ENCODE data around the gene NEU2.

NEU2 gene

DNA sequence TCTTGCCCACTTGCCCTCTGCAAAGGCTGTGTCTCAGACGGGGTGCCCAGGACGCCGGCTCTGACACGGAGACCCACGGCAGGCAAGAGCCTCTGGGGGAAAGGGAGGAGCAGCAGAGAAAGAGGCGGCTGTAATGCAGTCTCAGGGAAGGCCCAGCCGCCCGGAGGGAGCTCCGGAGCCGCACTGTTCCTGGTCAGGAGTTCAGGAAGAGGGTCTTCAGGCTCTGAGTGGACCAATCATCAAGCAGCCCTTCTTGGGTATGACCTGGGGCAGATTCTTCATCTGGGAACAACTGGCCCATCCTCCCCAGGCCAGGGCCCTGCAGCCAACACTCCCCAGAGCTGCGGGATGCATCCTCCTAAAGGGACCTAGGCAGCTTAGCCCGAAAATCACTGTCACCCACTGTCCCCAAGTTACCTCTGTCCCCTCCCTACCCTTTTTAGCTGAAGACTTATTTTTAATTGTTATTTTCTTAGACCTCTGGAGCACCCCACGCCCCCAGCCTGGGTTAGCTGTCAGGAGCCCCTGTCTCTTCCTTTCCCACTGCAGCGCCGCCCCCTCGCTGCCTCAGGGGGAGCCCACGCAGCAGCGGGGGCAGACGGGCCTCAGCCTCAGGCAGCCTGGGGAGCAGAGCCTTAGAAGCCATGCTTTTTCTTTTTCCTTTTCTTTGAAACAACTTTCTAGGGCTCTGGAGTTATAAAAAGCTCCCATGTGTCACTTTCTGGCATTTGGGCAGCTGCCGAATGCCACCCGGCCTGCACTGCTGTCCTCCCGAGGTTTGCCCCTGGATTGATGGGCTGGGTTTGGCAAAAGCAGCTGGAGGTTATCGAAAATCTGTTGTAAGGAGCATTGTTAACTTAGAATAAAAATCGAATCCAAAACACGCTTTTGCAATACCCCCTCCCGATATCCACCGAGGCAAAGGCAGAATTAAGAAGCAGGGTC, 644 bp upstream of the NEU2 start:
- WGBS = 78% methylated on average over 27 of the region's 27 CpGs
- Histone ChIP-seq H3K27me3 (ENCODE audit: control insufficient read depth in 1 of 2, insufficient read depth in 1 of 2, low read length in 2 of 2) (no peaks in the 10 kb centered on the region), H2BK120ac (ENCODE audit: low read depth, low read length) (no peak overlapping the region), H2BK15ac (ENCODE audit: low read depth, poor library complexity, severe bottlenecking) (peak overlapping the region; percentile 85), H3K9me3 (ENCODE audit: control insufficient read depth, low read length) (no peaks in the 10 kb centered on the region), H3K79me1 (replicated peaks; ENCODE audit: low read length, poor library complexity, severe bottlenecking) (no peaks in the 10 kb centered on the region), H3K23ac (ENCODE audit: low read length in 2 of 2) (no peak overlapping the region), H2BK5ac (ENCODE audit: low read depth, low read length, poor library complexity, severe bottlenecking) (no peak overlapping the region), H3K4me2 (ENCODE audit: low read length, poor library complexity, severe bottlenecking) (no peak overlapping the region), H3K9ac (ENCODE audit: low read length) (no peak overlapping the region), H2AFZ (ENCODE audit: low read depth, low read length) (no peak overlapping the region), H3K4me3 (ENCODE audit: insufficient read depth in 1 of 2, low read depth in 1 of 2, low read length in 2 of 2) (no peak overlapping the region), H4K8ac (ENCODE audit: low read length) (no peak overlapping the region), H3K4me1 (ENCODE audit: control insufficient read depth, insufficient read depth, low read depth, low read length) (no peaks in the 10 kb centered on the region), H3K18ac (ENCODE audit: low read depth in 1 of 2, low read length in 2 of 2) (no peak overlapping the region), H3K36me3 (ENCODE audit: control insufficient read depth in 1 of 2, insufficient read depth in 2 of 2, low read depth in 1 of 2, low read length in 2 of 2) (no peaks in the 10 kb centered on the region), H2BK12ac (ENCODE audit: low read length in 2 of 2) (no peak overlapping the region), H3K14ac (ENCODE audit: low read length in 2 of 2) (no peak overlapping the region), H2AK5ac (ENCODE audit: low read length, severe bottlenecking) (no peak overlapping the region), H4K91ac (ENCODE audit: low read length) (no peak overlapping the region), H3K4ac (ENCODE audit: low read depth in 1 of 2, low read length in 2 of 2) (no peak overlapping the region), H3K27ac (ENCODE audit: low read length, poor library complexity, severe bottlenecking) (no peak overlapping the region)
- no peak for DNase-seq

DNA sequence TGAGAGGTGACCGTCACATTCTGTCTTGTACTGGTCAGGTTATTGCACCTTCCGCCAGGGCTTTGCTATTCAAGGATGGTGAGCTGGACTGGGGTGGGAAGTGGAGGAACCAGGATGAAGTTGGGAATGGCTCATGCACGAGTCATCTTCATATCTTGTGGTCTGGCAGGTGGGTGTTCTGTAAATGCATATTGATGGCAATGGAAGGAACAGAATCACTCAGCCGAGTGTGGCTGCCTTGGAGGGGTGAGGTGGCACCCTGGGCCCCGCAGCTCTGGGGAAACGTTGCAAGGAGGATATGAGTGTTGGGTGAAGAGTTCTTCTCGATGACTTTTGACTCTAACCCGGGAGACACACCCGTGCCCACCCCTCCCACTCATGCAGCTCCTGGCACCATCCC, 1.2 kb downstream of the NEU2 start:
- 77% methylated on average over 7 of the region's 9 CpGs for WGBS
- no peak overlapping the region for H2AFZ ChIP-seq (ENCODE audit: low read depth, low read length)

DNA sequence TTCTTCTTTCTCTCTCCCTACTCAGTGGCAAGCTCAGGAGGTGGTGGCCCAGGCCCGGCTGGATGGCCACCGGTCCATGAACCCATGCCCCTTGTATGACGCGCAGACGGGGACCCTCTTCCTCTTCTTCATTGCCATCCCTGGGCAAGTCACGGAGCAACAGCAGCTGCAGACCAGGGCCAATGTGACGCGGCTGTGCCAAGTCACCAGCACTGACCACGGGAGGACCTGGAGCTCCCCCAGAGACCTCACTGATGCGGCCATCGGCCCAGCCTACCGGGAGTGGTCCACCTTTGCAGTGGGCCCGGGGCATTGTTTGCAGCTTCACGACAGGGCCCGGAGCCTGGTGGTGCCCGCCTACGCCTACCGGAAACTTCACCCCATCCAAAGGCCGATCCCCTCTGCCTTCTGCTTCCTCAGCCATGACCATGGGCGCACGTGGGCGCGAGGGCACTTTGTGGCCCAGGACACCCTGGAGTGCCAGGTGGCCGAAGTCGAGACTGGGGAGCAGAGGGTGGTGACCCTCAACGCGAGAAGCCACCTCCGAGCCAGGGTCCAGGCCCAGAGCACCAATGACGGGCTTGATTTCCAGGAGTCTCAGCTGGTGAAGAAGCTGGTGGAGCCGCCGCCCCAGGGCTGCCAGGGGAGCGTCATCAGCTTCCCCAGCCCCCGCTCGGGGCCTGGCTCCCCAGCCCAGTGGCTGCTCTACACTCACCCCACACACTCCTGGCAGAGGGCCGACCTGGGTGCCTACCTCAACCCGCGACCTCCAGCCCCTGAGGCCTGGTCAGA, 1.8 kb downstream of the NEU2 start:
- Histone ChIP-seq H3K9me3 (ENCODE audit: control insufficient read depth, low read length) (peaks cover 3% of the 10 kb centered on the region), H3K4ac (ENCODE audit: low read depth in 1 of 2, low read length in 2 of 2) (no peak overlapping the region), H3K79me1 (replicated peaks; ENCODE audit: low read length, poor library complexity, severe bottlenecking) (no peaks in the 10 kb centered on the region), H4K8ac (ENCODE audit: low read length) (no peak overlapping the region), H3K27me3 (ENCODE audit: control insufficient read depth in 1 of 2, insufficient read depth in 1 of 2, low read length in 2 of 2) (no peaks in the 10 kb centered on the region), H3K23ac (ENCODE audit: low read length in 2 of 2) (no peak overlapping the region), H3K14ac (ENCODE audit: low read length in 2 of 2) (no peak overlapping the region), H3K27ac (ENCODE audit: low read length, poor library complexity, severe bottlenecking) (no peak overlapping the region), H2BK12ac (ENCODE audit: low read length in 2 of 2) (no peak overlapping the region), H3K4me1 (ENCODE audit: control insufficient read depth, insufficient read depth, low read depth, low read length) (no peaks in the 10 kb centered on the region), H2BK5ac (ENCODE audit: low read depth, low read length, poor library complexity, severe bottlenecking) (no peak overlapping the region), H3K9ac (ENCODE audit: low read length) (no peak overlapping the region), H2BK15ac (ENCODE audit: low read depth, poor library complexity, severe bottlenecking) (no peak overlapping the region), H2AK5ac (ENCODE audit: low read length, severe bottlenecking) (no peak overlapping the region), H2AFZ (ENCODE audit: low read depth, low read length) (no peak overlapping the region), H3K36me3 (ENCODE audit: control insufficient read depth in 1 of 2, insufficient read depth in 2 of 2, low read depth in 1 of 2, low read length in 2 of 2) (no peaks in the 10 kb centered on the region), H3K18ac (ENCODE audit: low read depth in 1 of 2, low read length in 2 of 2) (no peak overlapping the region), H3K4me2 (ENCODE audit: low read length, poor library complexity, severe bottlenecking) (no peak overlapping the region), H4K91ac (ENCODE audit: low read length) (no peak overlapping the region), H3K4me3 (ENCODE audit: insufficient read depth in 1 of 2, low read depth in 1 of 2, low read length in 2 of 2) (no peak overlapping the region), H2BK120ac (ENCODE audit: low read depth, low read length) (no peak overlapping the region)
- WGBS = 94% methylated on average over 37 of the region's 37 CpGs
- DNase-seq = no peak

More for the DNA sequence above, 1.2 kb downstream of the NEU2 start:
- Histone ChIP-seq H3K4me3 (ENCODE audit: insufficient read depth in 1 of 2, low read depth in 1 of 2, low read length in 2 of 2) (no peak overlapping the region), H3K9ac (ENCODE audit: low read length) (no peak overlapping the region), H3K18ac (ENCODE audit: low read depth in 1 of 2, low read length in 2 of 2) (no peak overlapping the region), H3K4me1 (ENCODE audit: control insufficient read depth, insufficient read depth, low read depth, low read length) (no peaks in the 10 kb centered on the region), H2BK5ac (ENCODE audit: low read depth, low read length, poor library complexity, severe bottlenecking) (no peak overlapping the region), H2BK120ac (ENCODE audit: low read depth, low read length) (no peak overlapping the region), H2AK5ac (ENCODE audit: low read length, severe bottlenecking) (no peak overlapping the region), H3K27ac (ENCODE audit: low read length, poor library complexity, severe bottlenecking) (no peak overlapping the region), H2BK12ac (ENCODE audit: low read length in 2 of 2) (no peak overlapping the region), H3K4me2 (ENCODE audit: low read length, poor library complexity, severe bottlenecking) (no peak overlapping the region), H3K4ac (ENCODE audit: low read depth in 1 of 2, low read length in 2 of 2) (no peak overlapping the region), H3K79me1 (replicated peaks; ENCODE audit: low read length, poor library complexity, severe bottlenecking) (no peaks in the 10 kb centered on the region), H2BK15ac (ENCODE audit: low read depth, poor library complexity, severe bottlenecking) (no peak overlapping the region), H4K8ac (ENCODE audit: low read length) (no peak overlapping the region), H3K14ac (ENCODE audit: low read length in 2 of 2) (no peak overlapping the region), H3K23ac (ENCODE audit: low read length in 2 of 2) (no peak overlapping the region), H3K36me3 (ENCODE audit: control insufficient read depth in 1 of 2, insufficient read depth in 2 of 2, low read depth in 1 of 2, low read length in 2 of 2) (no peaks in the 10 kb centered on the region), H4K91ac (ENCODE audit: low read length) (no peak overlapping the region), H3K27me3 (ENCODE audit: control insufficient read depth in 1 of 2, insufficient read depth in 1 of 2, low read length in 2 of 2) (no peaks in the 10 kb centered on the region), H3K9me3 (ENCODE audit: control insufficient read depth, low read length) (peaks cover 3% of the 10 kb centered on the region)
- DNase-seq = no peak

Data from mesenchymal stem cell (in vitro differentiated cells and primary cell).